ENCODE measurements around the gene ARHGEF19.
"Not testable (repeated sequence)": the region's sequence is repeated elsewhere in the genome, so short reads cannot be mapped to it uniquely, and the experiment has no call there.

The ARHGEF19 gene

GRCh38 chr1:16170283-16170673 lies 42.2 kb downstream of the ARHGEF19 start:
- Histone ChIP-seq H3K9me3 (ENCODE audit: control insufficient read depth in 2 of 2, low read length in 2 of 2) (no peaks in the 10 kb centered on the region), H3K9ac (ENCODE audit: low read length in 2 of 2) (no peak overlapping the region), H3K27ac (ENCODE audit: low read length) (no peak overlapping the region), H3K4me3 (ENCODE audit: low read length in 2 of 2) (no peak overlapping the region), H3K36me3 (ENCODE audit: control insufficient read depth in 2 of 2, insufficient read depth in 2 of 2, low read length in 2 of 2) (no peaks in the 10 kb centered on the region), H3K4me1 (ENCODE audit: control insufficient read depth, insufficient read depth, low read length) (peaks cover 31% of the 10 kb centered on the region), H3K27me3 (ENCODE audit: control insufficient read depth in 1 of 2, insufficient read depth in 2 of 2, low read length in 2 of 2) (no peaks in the 10 kb centered on the region)

- Histone ChIP-seq H3K4me1 (ENCODE audit: control insufficient read depth, insufficient read depth, low read length) (peaks cover 21% of the 10 kb centered on the region), H3K9ac (ENCODE audit: low read length in 2 of 2) (no peak overlapping the region), H3K4me3 (ENCODE audit: low read length in 2 of 2) (no peak overlapping the region), H3K36me3 (ENCODE audit: control insufficient read depth in 2 of 2, insufficient read depth in 2 of 2, low read length in 2 of 2) (no peaks in the 10 kb centered on the region), H3K27ac (ENCODE audit: low read length) (no peak overlapping the region), H3K9me3 (ENCODE audit: control insufficient read depth in 2 of 2, low read length in 2 of 2) (no peaks in the 10 kb centered on the region), H3K27me3 (ENCODE audit: control insufficient read depth in 1 of 2, insufficient read depth in 2 of 2, low read length in 2 of 2) (no peaks in the 10 kb centered on the region)
Observed at GRCh38 chr1:16168622-16169360, 43.7 kb downstream of the ARHGEF19 start.

GRCh38 chr1:16168144-16168495 lies 44.3 kb downstream of the ARHGEF19 start:
- not testable (repeated sequence) for H3K9me3 ChIP-seq (ENCODE audit: control insufficient read depth in 2 of 2, low read length in 2 of 2); H3K27me3 ChIP-seq (ENCODE audit: control insufficient read depth in 1 of 2, insufficient read depth in 2 of 2, low read length in 2 of 2); H3K9ac ChIP-seq (ENCODE audit: low read length in 2 of 2); H3K27ac ChIP-seq (ENCODE audit: low read length); H3K36me3 ChIP-seq (ENCODE audit: control insufficient read depth in 2 of 2, insufficient read depth in 2 of 2, low read length in 2 of 2)
- Histone ChIP-seq H3K4me3 (ENCODE audit: low read length in 2 of 2) (peak overlapping the region in 1 of 2 donors; percentile 66), H3K4me1 (ENCODE audit: control insufficient read depth, insufficient read depth, low read length) (peaks cover 16% of the 10 kb centered on the region)

GRCh38 chr1:16167331-16168143 lies 44.9 kb downstream of the ARHGEF19 start:
- Histone ChIP-seq H3K36me3 (ENCODE audit: control insufficient read depth in 2 of 2, insufficient read depth in 2 of 2, low read length in 2 of 2) (no peaks in the 10 kb centered on the region), H3K27ac (ENCODE audit: low read length) (no peak overlapping the region), H3K27me3 (ENCODE audit: control insufficient read depth in 1 of 2, insufficient read depth in 2 of 2, low read length in 2 of 2) (no peaks in the 10 kb centered on the region), H3K9me3 (ENCODE audit: control insufficient read depth in 2 of 2, low read length in 2 of 2) (no peaks in the 10 kb centered on the region), H3K4me1 (ENCODE audit: control insufficient read depth, insufficient read depth, low read length) (peaks cover 14% of the 10 kb centered on the region), H3K9ac (ENCODE audit: low read length in 2 of 2) (no peak overlapping the region), H3K4me3 (ENCODE audit: low read length in 2 of 2) (peak overlapping the region; percentile 25 to 66)

- Histone ChIP-seq H3K4me1 (ENCODE audit: control insufficient read depth, insufficient read depth, low read length) (peaks cover 14% of the 10 kb centered on the region), H3K27ac (ENCODE audit: low read length) (no peak overlapping the region), H3K9ac (ENCODE audit: low read length in 2 of 2) (no peak overlapping the region), H3K4me3 (ENCODE audit: low read length in 2 of 2) (no peak overlapping the region), H3K9me3 (ENCODE audit: control insufficient read depth in 2 of 2, low read length in 2 of 2) (no peaks in the 10 kb centered on the region), H3K36me3 (ENCODE audit: control insufficient read depth in 2 of 2, insufficient read depth in 2 of 2, low read length in 2 of 2) (no peaks in the 10 kb centered on the region), H3K27me3 (ENCODE audit: control insufficient read depth in 1 of 2, insufficient read depth in 2 of 2, low read length in 2 of 2) (no peaks in the 10 kb centered on the region)
Observed at GRCh38 chr1:16166117-16166516, 46.3 kb downstream of the ARHGEF19 start.

- no peaks in the 10 kb centered on the region for H3K36me3 ChIP-seq (ENCODE audit: control insufficient read depth in 2 of 2, insufficient read depth in 2 of 2, low read length in 2 of 2)
- H3K9me3 ChIP-seq (ENCODE audit: control insufficient read depth in 2 of 2, low read length in 2 of 2): no peaks in the 10 kb centered on the region
- no peak overlapping the region for H3K4me3 ChIP-seq (ENCODE audit: low read length in 2 of 2)
- H3K27ac ChIP-seq (ENCODE audit: low read length): no peak overlapping the region
- H3K9ac ChIP-seq (ENCODE audit: low read length in 2 of 2): no peak overlapping the region
- peaks cover 14% of the 10 kb centered on the region for H3K4me1 ChIP-seq (ENCODE audit: control insufficient read depth, insufficient read depth, low read length)
- no peaks in the 10 kb centered on the region for H3K27me3 ChIP-seq (ENCODE audit: control insufficient read depth in 1 of 2, insufficient read depth in 2 of 2, low read length in 2 of 2)
Observed at GRCh38 chr1:16165548-16165947, 46.9 kb downstream of the ARHGEF19 start.

GRCh38 chr1:16165073-16165364 lies 47.4 kb downstream of the ARHGEF19 start:
- Histone ChIP-seq H3K27me3 (ENCODE audit: control insufficient read depth in 1 of 2, insufficient read depth in 2 of 2, low read length in 2 of 2) (no peaks in the 10 kb centered on the region), H3K9me3 (ENCODE audit: control insufficient read depth in 2 of 2, low read length in 2 of 2) (no peaks in the 10 kb centered on the region), H3K36me3 (ENCODE audit: control insufficient read depth in 2 of 2, insufficient read depth in 2 of 2, low read length in 2 of 2) (no peaks in the 10 kb centered on the region), H3K4me1 (ENCODE audit: control insufficient read depth, insufficient read depth, low read length) (peaks cover 14% of the 10 kb centered on the region), H3K4me3 (ENCODE audit: low read length in 2 of 2) (no peak overlapping the region), H3K27ac (ENCODE audit: low read length) (peak overlapping the region; percentile 18), H3K9ac (ENCODE audit: low read length in 2 of 2) (no peak overlapping the region)

GRCh38 chr1:16164213-16165072 lies 48.0 kb downstream of the ARHGEF19 start:
- Histone ChIP-seq H3K4me1 (ENCODE audit: control insufficient read depth, insufficient read depth, low read length) (peaks cover 14% of the 10 kb centered on the region), H3K9ac (ENCODE audit: low read length in 2 of 2) (no peak overlapping the region), H3K9me3 (ENCODE audit: control insufficient read depth in 2 of 2, low read length in 2 of 2) (no peaks in the 10 kb centered on the region), H3K36me3 (ENCODE audit: control insufficient read depth in 2 of 2, insufficient read depth in 2 of 2, low read length in 2 of 2) (no peaks in the 10 kb centered on the region), H3K27me3 (ENCODE audit: control insufficient read depth in 1 of 2, insufficient read depth in 2 of 2, low read length in 2 of 2) (no peaks in the 10 kb centered on the region), H3K27ac (ENCODE audit: low read length) (peak overlapping the region; percentile 18), H3K4me3 (ENCODE audit: low read length in 2 of 2) (no peak overlapping the region)

GRCh38 chr1:16163608-16164212 lies 48.7 kb downstream of the ARHGEF19 start:
- not testable (repeated sequence) for H3K36me3 ChIP-seq (ENCODE audit: control insufficient read depth in 2 of 2, insufficient read depth in 2 of 2, low read length in 2 of 2); H3K9me3 ChIP-seq (ENCODE audit: control insufficient read depth in 2 of 2, low read length in 2 of 2); H3K27me3 ChIP-seq (ENCODE audit: control insufficient read depth in 1 of 2, insufficient read depth in 2 of 2, low read length in 2 of 2); H3K9ac ChIP-seq (ENCODE audit: low read length in 2 of 2); H3K4me3 ChIP-seq (ENCODE audit: low read length in 2 of 2)
- peaks cover 14% of the 10 kb centered on the region for H3K4me1 ChIP-seq (ENCODE audit: control insufficient read depth, insufficient read depth, low read length)
- H3K27ac ChIP-seq (ENCODE audit: low read length): peak overlapping the region; percentile 18

GRCh38 chr1:16162163-16162822 lies 50.2 kb downstream of the ARHGEF19 start:
- no peak overlapping the region for H3K27ac ChIP-seq (ENCODE audit: low read length)
- no peak overlapping the region for H3K4me3 ChIP-seq (ENCODE audit: low read length in 2 of 2)
- no peaks in the 10 kb centered on the region for H3K27me3 ChIP-seq (ENCODE audit: control insufficient read depth in 1 of 2, insufficient read depth in 2 of 2, low read length in 2 of 2)
- no peak overlapping the region for H3K9ac ChIP-seq (ENCODE audit: low read length in 2 of 2)
- no peaks in the 10 kb centered on the region for H3K9me3 ChIP-seq (ENCODE audit: control insufficient read depth in 2 of 2, low read length in 2 of 2)
- H3K36me3 ChIP-seq (ENCODE audit: control insufficient read depth in 2 of 2, insufficient read depth in 2 of 2, low read length in 2 of 2): no peaks in the 10 kb centered on the region
- peaks cover 10% of the 10 kb centered on the region for H3K4me1 ChIP-seq (ENCODE audit: control insufficient read depth, insufficient read depth, low read length)

Measured in stomach smooth muscle (tissue), 2 donors.